Stomach (tissue), 9 donors: ENCODE data around the gene LENEP. TPM values are rescaled to one million over a fixed set of nuclear protein-coding genes. Genes with fewer than 3 reads are reported as not detected.

Source experiments
- DNase-seq, 2 donors: peaks; one replicate each; pipeline versions ENCODE4 v3.0.0 to v3.0.0-alpha.2; 2013 to 2019
- H3K27ac ChIP-seq, 5 donors: fragments of 200-600 bp in 4 of 5; sonication (generic) in 4 of 5; one replicate each; pipeline ENCODE4 v1.5.1; 2013 to 2019; ENCODE audit warnings: mild to moderate bottlenecking in 1 of 5, moderate library complexity in 1 of 5
- H3K27me3 ChIP-seq, 3 donors: fragments of 200-600 bp; sonication (generic); one replicate each; pipeline ENCODE4 v1.5.1; 2017 to 2019; ENCODE audit warnings: mixed run types in 1 of 3
- H3K36me3 ChIP-seq, 4 donors: fragments of 200-600 bp; sonication (generic); 1 replicate in 3 of 4; 2 replicates in 1 of 4; pipeline ENCODE4 v1.5.1; 2016 to 2019
- H3K4me1 ChIP-seq, 4 donors: fragments of 200-600 bp; sonication (generic); one replicate each; pipeline ENCODE4 v1.5.1; 2016 to 2019
- H3K4me3 ChIP-seq, 4 donors: fragments of 200-600 bp; sonication (generic) in 3 of 4; one replicate each; pipeline ENCODE4 v1.5.1; 2016 to 2019; ENCODE audit warnings: mild to moderate bottlenecking in 1 of 4
- H3K9me3 ChIP-seq, 4 donors: fragments of 200-600 bp; sonication (generic); one replicate each; pipeline ENCODE4 v1.5.1; 2016 to 2019
- EP300 ChIP-seq: sonication (generic); formaldehyde crosslinking; IDR thresholded peaks from one replicate; pipeline ENCODE4 v1.6.1; 2017; ENCODE audit warnings: antibody characterized with exemption
- POLR2A ChIP-seq, 4 donors: fragments of 450-650 bp; IDR thresholded peaks; one replicate each; pipeline ENCODE4 v1.6.1; 2016; ENCODE audit warnings: antibody characterized with exemption in 4 of 4, control low read depth in 2 of 4, mild to moderate bottlenecking in 1 of 4, moderate library complexity in 1 of 4
- POLR2AphosphoS5 ChIP-seq, 3 donors: sonication (generic); formaldehyde crosslinking; IDR thresholded peaks; one replicate each; pipeline ENCODE4 v1.6.1; 2016; ENCODE audit warnings: antibody characterized with exemption in 3 of 3
- WGBS, 5 donors: extraction: QIAGEN DNeasy Blood & Tissue Kit in 3 of 5; methylation state at CpG; one replicate each; pipeline versions ENCODE4 v1.1.5 to v1.1.7; 2013 to 2018; 5-methylcytosine and 5-hydroxymethylcytosine counted together
- intact Hi-C: fragments of 100-400 bp; cut with DNase I; formaldehyde crosslinking; loops from one replicate; pipeline ENCODE4 v1.15.1; 2023; ENCODE audit warnings: low total_unique reads
- polyA plus RNA-seq, 3 donors: library from polyadenylated mRNA; stranded (reverse); fragments of 200-250 nt; gene quantifications; one replicate each; pipeline ENCODE4 v1.2.3, GENCODE V29; 2013
- total RNA-seq, 5 donors: library from RNA; depleted of rRNA; stranded (reverse); fragments of >200 nt; gene quantifications; one replicate each; pipeline versions ENCODE4 v1.1.0 to v1.2.3, GENCODE V29; 2014 to 2016
- TF ChIP-seq, protein P1 (sequence below), 7 experiments: fragments of 450-650 bp in 4 of 7; fragments of 200-600 bp in 3 of 7; sonication (generic) in 3 of 7; IDR thresholded peaks; one replicate each; pipeline ENCODE4 v1.5.1; 2016 to 2019; ENCODE audit warnings: antibody characterized with exemption in 7 of 7, control low read depth in 2 of 7, mild to moderate bottlenecking in 1 of 7
- donor health status: healthy with polysubstance abuse.
- donor health status: Bipolar disorder and iron deficiency.
- donor health status: healthy.

Gene LENEP
- total and polyA plus RNA-seq, 8 donors: 1.1 to 11.6 TPM; not detected in 6

DNA sequence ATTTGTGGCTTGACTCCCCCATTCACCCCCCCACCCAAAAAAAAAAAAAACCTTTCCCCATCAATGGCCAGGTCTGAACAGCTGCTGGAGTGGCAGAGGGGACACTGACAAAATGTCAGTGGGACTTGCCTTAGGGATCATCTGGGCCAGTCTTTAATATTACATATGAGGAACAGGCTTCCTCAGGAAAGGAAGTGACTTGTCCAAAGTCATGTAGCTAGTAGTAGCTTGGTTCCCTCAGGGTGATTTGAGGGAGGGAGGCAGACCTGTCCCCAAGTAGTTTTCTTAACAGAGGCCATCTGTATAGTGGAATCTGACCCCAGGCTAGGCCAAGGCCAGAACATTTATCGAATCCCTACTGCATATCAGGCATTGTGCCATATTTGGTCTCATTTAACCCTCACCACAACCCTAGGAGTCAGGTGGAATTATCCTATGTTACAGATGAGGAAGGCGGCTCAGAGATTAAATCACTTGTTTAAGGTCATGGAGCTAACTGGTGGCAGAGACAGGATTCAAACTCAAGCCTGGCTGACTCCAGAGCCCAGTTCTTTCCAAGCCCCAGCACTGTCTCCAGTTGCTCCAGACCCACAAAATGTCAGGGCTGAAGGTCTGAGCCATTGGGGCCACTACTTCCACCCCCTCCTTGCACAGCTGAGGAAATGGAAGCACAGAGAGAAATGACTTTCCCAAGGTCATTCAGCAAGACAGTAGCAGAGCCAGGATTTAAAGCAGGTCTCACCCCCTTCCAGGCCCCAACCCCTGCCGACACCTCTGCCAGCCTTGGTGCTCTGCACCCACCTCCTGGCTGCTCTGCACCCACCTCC is 19.6 kb downstream of the LENEP start:
- H3K9me3 ChIP-seq: no peaks in the 10 kb centered on the region
- peak overlapping the region; percentile 63 to 100 (median 99) for H3K27ac ChIP-seq
- peaks cover 28 to 53% (median 44%) of the 10 kb centered on the region in 4 donors for H3K36me3 ChIP-seq
- H3K27me3 ChIP-seq: no peaks in the 10 kb centered on the region
- DNase-seq: no peak
- intact Hi-C loops: loop anchor here (10.0 kb wide), 1 partner anchor 48 kb away; the partner anchor contains the start of gene PYGO2
- 38 to 67% (median 45%) methylated on average over 3 of the region's 3 CpGs for WGBS, 5 donors
- peak overlapping the region in 1 of 4 donors; percentile 47 for H3K4me3 ChIP-seq
- peaks cover 75 to 98% (median 95%) of the 10 kb centered on the region in 4 donors for H3K4me1 ChIP-seq
- no peak for TF ChIP-seq POLR2AphosphoS5 (IDR thresholded peaks at IDR 0.05)
- no peak for TF ChIP-seq POLR2A (IDR thresholded peaks at IDR 0.05)
- no peak for TF ChIP-seq EP300
- TF ChIP-seq, protein P1, sequence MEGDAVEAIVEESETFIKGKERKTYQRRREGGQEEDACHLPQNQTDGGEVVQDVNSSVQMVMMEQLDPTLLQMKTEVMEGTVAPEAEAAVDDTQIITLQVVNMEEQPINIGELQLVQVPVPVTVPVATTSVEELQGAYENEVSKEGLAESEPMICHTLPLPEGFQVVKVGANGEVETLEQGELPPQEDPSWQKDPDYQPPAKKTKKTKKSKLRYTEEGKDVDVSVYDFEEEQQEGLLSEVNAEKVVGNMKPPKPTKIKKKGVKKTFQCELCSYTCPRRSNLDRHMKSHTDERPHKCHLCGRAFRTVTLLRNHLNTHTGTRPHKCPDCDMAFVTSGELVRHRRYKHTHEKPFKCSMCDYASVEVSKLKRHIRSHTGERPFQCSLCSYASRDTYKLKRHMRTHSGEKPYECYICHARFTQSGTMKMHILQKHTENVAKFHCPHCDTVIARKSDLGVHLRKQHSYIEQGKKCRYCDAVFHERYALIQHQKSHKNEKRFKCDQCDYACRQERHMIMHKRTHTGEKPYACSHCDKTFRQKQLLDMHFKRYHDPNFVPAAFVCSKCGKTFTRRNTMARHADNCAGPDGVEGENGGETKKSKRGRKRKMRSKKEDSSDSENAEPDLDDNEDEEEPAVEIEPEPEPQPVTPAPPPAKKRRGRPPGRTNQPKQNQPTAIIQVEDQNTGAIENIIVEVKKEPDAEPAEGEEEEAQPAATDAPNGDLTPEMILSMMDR (IDR thresholded peaks at IDR 0.05): no peak

DNA sequence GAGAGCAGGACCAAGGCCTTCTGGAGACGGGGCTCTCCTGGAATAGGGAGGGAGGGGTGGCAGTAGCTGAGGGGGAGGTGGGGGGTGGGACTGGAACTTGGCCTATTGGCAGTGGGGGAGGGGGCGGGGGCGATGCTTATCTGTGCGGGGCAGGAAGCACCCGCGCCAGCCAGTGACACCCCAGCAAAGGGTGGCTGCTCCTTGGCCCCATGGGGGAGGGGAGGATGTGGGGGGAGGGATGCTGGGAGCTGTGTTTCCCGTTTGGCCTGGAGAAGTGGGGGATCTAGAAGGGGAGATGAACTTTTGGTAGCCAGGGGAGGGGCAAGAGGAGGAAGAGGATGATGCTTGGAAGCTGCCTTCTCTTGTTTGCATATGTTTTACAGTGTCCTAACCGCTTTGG is 20.2 kb downstream of the LENEP start:
- peak overlapping the region in 1 of 4 donors; percentile 3 for H3K4me3 ChIP-seq
- H3K27me3 ChIP-seq: no peaks in the 10 kb centered on the region
- intact Hi-C loops: loop anchor here (10.0 kb wide), 1 partner anchor 49 kb away; the partner anchor contains the start of gene PYGO2
- no peaks in the 10 kb centered on the region for H3K9me3 ChIP-seq
- peak overlapping the region; percentile 63 to 100 (median 99) for H3K27ac ChIP-seq
- DNase-seq: peak in 1 of 2 donors; percentile 32
- TF ChIP-seq EP300 (no peak), POLR2AphosphoS5 (IDR thresholded peaks at IDR 0.05) (no peak), POLR2A (IDR thresholded peaks at IDR 0.05) (no peak)
- TF ChIP-seq, protein P1 (IDR thresholded peaks at IDR 0.05): no peak
- 26 to 39% (median 33%) methylated on average over 6 to 8 of the region's 8 CpGs for WGBS, 5 donors
- peaks cover 28 to 56% (median 44%) of the 10 kb centered on the region in 4 donors for H3K36me3 ChIP-seq
- peaks cover 73 to 98% (median 96%) of the 10 kb centered on the region in 4 donors for H3K4me1 ChIP-seq

DNA sequence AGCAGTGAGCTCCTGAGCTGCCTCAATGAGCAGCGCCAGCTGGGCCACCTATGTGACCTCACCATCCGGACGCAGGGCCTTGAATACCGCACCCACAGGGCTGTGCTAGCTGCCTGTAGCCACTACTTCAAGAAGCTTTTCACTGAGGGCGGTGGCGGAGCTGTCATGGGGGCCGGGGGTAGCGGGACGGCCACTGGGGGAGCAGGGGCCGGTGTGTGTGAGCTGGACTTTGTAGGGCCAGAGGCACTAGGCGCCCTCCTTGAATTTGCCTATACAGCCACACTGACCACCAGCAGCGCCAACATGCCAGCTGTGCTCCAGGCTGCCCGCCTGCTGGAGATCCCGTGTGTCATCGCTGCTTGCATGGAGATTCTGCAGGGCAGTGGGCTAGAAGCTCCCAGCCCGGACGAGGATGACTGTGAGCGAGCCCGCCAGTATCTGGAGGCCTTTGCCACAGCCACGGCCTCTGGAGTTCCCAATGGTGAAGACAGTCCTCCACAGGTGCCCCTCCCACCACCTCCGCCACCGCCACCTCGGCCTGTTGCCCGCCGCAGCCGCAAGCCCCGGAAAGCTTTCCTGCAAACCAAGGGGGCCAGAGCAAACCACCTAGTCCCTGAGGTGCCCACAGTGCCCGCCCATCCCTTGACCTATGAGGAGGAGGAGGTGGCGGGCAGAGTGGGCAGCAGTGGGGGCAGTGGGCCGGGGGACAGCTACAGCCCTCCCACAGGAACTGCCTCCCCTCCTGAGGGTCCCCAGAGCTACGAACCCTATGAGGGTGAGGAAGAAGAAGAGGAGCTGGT is 21.5 kb downstream of the LENEP start:
- Histone ChIP-seq H3K27me3 (no peaks in the 10 kb centered on the region), H3K36me3 (peaks cover 28 to 56% (median 44%) of the 10 kb centered on the region in 4 donors)
- intact Hi-C loops: loop anchor here (10.0 kb wide), 1 partner anchor 50 kb away; the partner anchor contains the start of gene PYGO2

More for the DNA sequence above, 21.5 kb downstream of the LENEP start:
- peak overlapping the region in 4 of 5 donors; percentile 83 to 100 (median 99) for H3K27ac ChIP-seq
- peaks cover 61 to 94% (median 86%) of the 10 kb centered on the region in 4 donors for H3K4me1 ChIP-seq
- WGBS, 5 donors: 84 to 92% (median 88%) methylated on average over 17 to 31 of the region's 31 CpGs
- no peak overlapping the region for H3K4me3 ChIP-seq
- DNase-seq: no peak
- no peak for TF ChIP-seq POLR2AphosphoS5 (IDR thresholded peaks at IDR 0.05)
- TF ChIP-seq, protein P1 (IDR thresholded peaks at IDR 0.05): no peak
- no peak for TF ChIP-seq POLR2A (IDR thresholded peaks at IDR 0.05)
- TF ChIP-seq EP300: no peak
- H3K9me3 ChIP-seq: no peaks in the 10 kb centered on the region
